SU-DHL-6 (cell line): ENCODE measurements around the gene TOP2A.

Experiments
- H2AFZ ChIP-seq: fragments of 200-600 bp; sonication (generic); 2 replicates; pipeline ENCODE4 v1.6.1; 2014; ENCODE audit warnings: low read depth, mild to moderate bottlenecking, moderate library complexity, mixed read lengths, antibody characterized with exemption, low read length; ENCODE audit not compliant: severe bottlenecking
- H3F3A ChIP-seq: fragments of 200-600 bp; shearing (Covaris generic); 2 replicates; pipeline ENCODE4 v1.6.0; 2016; ENCODE audit warnings: antibody characterized with exemption, mild to moderate bottlenecking; ENCODE audit not compliant: insufficient read depth
- H3K27ac ChIP-seq: fragments of 200-600 bp; sonication (generic); 2 replicates; pipeline ENCODE4 v1.5.1; 2016; ENCODE audit warnings: low read depth, mild to moderate bottlenecking, low read length, moderate library complexity, mixed read lengths
- H3K27me3 ChIP-seq: fragments of 200-600 bp; sonication (generic), shearing (Covaris generic); 2 replicates; pipeline ENCODE4 v1.6.0; 2014; ENCODE audit warnings: mild to moderate bottlenecking, low read length
- H3K36me3 ChIP-seq: fragments of 200-600 bp; sonication (generic); 2 replicates; pipeline ENCODE4 v1.6.1; 2014; ENCODE audit warnings: mild to moderate bottlenecking, low read length, mixed read lengths
- H3K4me2 ChIP-seq: fragments of 300-600, 200-600 bp; shearing (Covaris generic), sonication (generic); 2 replicates; pipeline ENCODE4 v1.6.0; 2014; ENCODE audit warnings: low read length, low read depth, mild to moderate bottlenecking; ENCODE audit not compliant: poor library complexity, severe bottlenecking
- H3K4me3 ChIP-seq: fragments of 200-600 bp; sonication (generic); 2 replicates; pipeline ENCODE4 v1.5.1; 2014; ENCODE audit warnings: antibody characterized with exemption, low read length, mild to moderate bottlenecking, mixed read lengths; ENCODE audit not compliant: insufficient read depth, poor library complexity, severe bottlenecking
- H3K79me2 ChIP-seq: fragments of 200-600 bp; sonication (generic); 2 replicates; pipeline ENCODE4 v1.6.1; 2014; ENCODE audit warnings: mild to moderate bottlenecking, low read length, moderate library complexity; ENCODE audit not compliant: insufficient read depth
- H3K9ac ChIP-seq: fragments of 200-600 bp; sonication (generic); 2 replicates; pipeline ENCODE4 v1.7.0; 2014; ENCODE audit warnings: mild to moderate bottlenecking, low read length
- H3K9me2 ChIP-seq: fragments of 200-600 bp; sonication (generic); replicated peaks from 2 replicates; pipeline ENCODE4 v1.6.1; 2014; ENCODE audit warnings: low read length; ENCODE audit not compliant: insufficient read depth
- H3K9me3 ChIP-seq: fragments of 200-600 bp; sonication (generic); 2 replicates; pipeline ENCODE4 v1.6.1; 2014; ENCODE audit warnings: low read length, mixed read lengths; ENCODE audit not compliant: insufficient read depth
- H4K20me1 ChIP-seq: fragments of 200-600 bp; sonication (generic); 2 replicates; pipeline ENCODE4 v1.6.1; 2014; ENCODE audit warnings: low read depth, mild to moderate bottlenecking, antibody characterized with exemption, low read length, moderate library complexity, mixed read lengths
- EZH2phosphoT487 ChIP-seq: fragments of 200-600 bp; sonication (generic), shearing (Covaris generic); conservative IDR thresholded peaks from 2 replicates; pipeline ENCODE4 v1.6.1; 2018; ENCODE audit warnings: mild to moderate bottlenecking, antibody characterized with exemption, low read length, moderate library complexity, mixed read lengths
- TF ChIP-seq, protein P1 (sequence below): fragments of 200-600 bp; sonication (generic); IDR thresholded peaks from one replicate; pipeline ENCODE4 v1.5.1; 2017; ENCODE audit warnings: antibody characterized with exemption, mild to moderate bottlenecking, low read length, moderate library complexity; ENCODE audit not compliant: insufficient read depth, poor library complexity, severe bottlenecking

The TOP2A gene

GRCh38 chr17:40352237-40352778 is 65.4 kb downstream of the TOP2A start:
- Histone ChIP-seq H3K9ac (no peak overlapping the region), H3K79me2 (no peaks in the 10 kb centered on the region), H3F3A (no peaks in the 10 kb centered on the region), H3K9me3 (no peaks in the 10 kb centered on the region), H3K27me3 (no peaks in the 10 kb centered on the region), H3K9me2 (no peaks in the 10 kb centered on the region), H3K36me3 (no peaks in the 10 kb centered on the region), H3K4me3 (no peak overlapping the region), H4K20me1 (no peaks in the 10 kb centered on the region; the same call in 1 of the 2 replicates), H2AFZ (no peak overlapping the region), H3K4me2 (no peak overlapping the region), H3K27ac (no peak overlapping the region)
- TF ChIP-seq, protein P1, sequence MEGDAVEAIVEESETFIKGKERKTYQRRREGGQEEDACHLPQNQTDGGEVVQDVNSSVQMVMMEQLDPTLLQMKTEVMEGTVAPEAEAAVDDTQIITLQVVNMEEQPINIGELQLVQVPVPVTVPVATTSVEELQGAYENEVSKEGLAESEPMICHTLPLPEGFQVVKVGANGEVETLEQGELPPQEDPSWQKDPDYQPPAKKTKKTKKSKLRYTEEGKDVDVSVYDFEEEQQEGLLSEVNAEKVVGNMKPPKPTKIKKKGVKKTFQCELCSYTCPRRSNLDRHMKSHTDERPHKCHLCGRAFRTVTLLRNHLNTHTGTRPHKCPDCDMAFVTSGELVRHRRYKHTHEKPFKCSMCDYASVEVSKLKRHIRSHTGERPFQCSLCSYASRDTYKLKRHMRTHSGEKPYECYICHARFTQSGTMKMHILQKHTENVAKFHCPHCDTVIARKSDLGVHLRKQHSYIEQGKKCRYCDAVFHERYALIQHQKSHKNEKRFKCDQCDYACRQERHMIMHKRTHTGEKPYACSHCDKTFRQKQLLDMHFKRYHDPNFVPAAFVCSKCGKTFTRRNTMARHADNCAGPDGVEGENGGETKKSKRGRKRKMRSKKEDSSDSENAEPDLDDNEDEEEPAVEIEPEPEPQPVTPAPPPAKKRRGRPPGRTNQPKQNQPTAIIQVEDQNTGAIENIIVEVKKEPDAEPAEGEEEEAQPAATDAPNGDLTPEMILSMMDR = no peak
- TF ChIP-seq EZH2phosphoT487 = no peak

DNA sequence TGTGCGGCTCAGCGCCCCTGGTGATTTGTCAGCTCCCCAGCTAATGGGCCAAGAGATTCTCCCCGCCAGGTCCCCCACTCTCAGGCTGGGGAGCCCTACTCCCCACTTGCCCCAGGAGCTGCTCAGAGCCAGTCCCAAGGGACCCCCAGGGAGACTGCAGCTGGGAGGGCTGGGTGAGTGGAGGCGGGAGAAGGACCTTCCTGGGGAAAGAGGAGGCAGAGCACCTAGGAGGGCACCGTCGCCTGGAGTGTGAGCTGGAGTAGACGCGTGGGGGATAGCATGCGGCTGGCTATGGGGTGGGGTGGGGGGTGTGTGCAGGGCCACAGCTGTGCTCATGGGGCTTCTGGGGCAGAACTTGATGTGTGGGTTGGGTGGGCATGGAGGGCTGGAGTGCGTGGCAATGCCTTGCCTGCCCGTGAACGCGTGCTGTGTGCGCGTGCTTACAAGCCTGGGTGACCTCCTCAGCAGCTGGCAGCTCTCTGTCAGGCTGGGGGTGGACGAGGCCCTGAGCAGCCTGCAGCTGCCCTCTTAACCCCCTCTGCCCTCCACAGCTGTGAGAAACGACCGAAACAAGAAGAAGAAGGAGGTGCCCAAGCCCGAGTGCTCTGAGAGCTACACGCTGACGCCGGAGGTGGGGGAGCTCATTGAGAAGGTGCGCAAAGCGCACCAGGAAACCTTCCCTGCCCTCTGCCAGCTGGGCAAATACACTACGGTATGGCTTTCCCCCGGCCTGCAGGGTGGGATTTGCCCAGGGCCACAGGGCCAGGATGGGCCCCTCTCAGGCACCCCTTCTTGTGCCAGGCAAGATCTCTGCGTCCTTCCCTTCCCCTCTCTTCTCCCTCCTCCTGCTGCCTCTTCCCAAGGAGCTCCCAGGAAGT is 66.1 kb downstream of the TOP2A start:
- no peak overlapping the region for H3K4me2 ChIP-seq
- H3K9me2 ChIP-seq = no peaks in the 10 kb centered on the region
- H3K4me3 ChIP-seq = no peak overlapping the region
- no peaks in the 10 kb centered on the region; the same call in 1 of the 2 replicates for H4K20me1 ChIP-seq
- no peaks in the 10 kb centered on the region for H3F3A ChIP-seq
- H3K27ac ChIP-seq = no peak overlapping the region
- H2AFZ ChIP-seq = no peak overlapping the region
- no peak overlapping the region for H3K9ac ChIP-seq
- no peaks in the 10 kb centered on the region for H3K27me3 ChIP-seq
- no peaks in the 10 kb centered on the region for H3K36me3 ChIP-seq
- H3K9me3 ChIP-seq = no peaks in the 10 kb centered on the region
- TF ChIP-seq, protein P1 = no peak
- no peak for TF ChIP-seq EZH2phosphoT487
- H3K79me2 ChIP-seq = no peaks in the 10 kb centered on the region

DNA sequence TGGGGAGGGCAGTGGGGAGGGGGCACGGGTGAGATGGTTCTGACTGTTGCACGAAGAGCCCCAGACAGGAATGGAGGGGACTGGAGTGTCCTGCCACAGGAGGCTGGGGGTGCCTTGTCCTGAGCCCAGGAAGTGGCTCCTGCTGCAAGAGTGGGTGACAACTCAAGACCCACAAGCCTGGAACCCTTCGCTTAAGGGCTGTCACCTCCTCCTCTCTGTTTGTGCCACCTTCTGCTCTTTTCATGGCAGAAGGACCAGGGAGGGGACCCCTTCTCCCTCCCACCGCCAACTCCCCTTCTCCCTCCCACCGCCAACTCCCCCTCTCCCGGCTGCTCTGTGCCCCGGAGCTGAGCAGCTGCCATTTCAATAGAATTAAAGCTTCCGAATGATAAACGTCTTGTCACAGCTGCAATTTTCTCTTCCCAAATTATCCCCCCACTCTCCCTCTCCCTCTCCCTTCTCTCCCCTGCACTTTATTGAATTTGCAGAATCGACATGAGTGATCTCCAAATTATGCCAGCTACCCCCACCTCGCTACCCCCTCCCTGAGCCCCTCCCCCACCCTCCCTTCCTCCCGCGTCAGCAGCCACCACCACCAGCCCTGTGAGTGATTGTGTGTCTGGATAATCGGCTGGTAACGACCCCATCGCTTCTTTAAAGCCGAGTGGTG is 66.9 kb downstream of the TOP2A start:
- H2AFZ ChIP-seq = no peak overlapping the region
- no peaks in the 10 kb centered on the region; the same call in 1 of the 2 replicates for H4K20me1 ChIP-seq
- no peak overlapping the region for H3K9ac ChIP-seq
- H3K36me3 ChIP-seq = no peaks in the 10 kb centered on the region
- H3K9me2 ChIP-seq = no peaks in the 10 kb centered on the region
- H3K27me3 ChIP-seq = no peaks in the 10 kb centered on the region
- H3K79me2 ChIP-seq = no peaks in the 10 kb centered on the region
- H3F3A ChIP-seq = no peaks in the 10 kb centered on the region
- no peak overlapping the region for H3K4me2 ChIP-seq
- H3K4me3 ChIP-seq = no peak overlapping the region
- H3K9me3 ChIP-seq = no peaks in the 10 kb centered on the region
- TF ChIP-seq, protein P1 = no peak
- TF ChIP-seq EZH2phosphoT487 = no peak
- no peak overlapping the region for H3K27ac ChIP-seq
